Kidney (tissue), 14 donors: Measurements from ENCODE around the gene SLC30A2. TPM values are rescaled to one million over a fixed set of nuclear protein-coding genes. Genes with fewer than 3 reads are reported as not detected.

Experiments
- DNase-seq, 5 donors: peaks; one replicate each; pipeline ENCODE4 v3.0.0-alpha.2; 2013 to 2020
- FAIRE-seq: peaks from 2 replicates; lab custom pipeline; 2012; peaks lifted over from hg19 to GRCh38; lab: Jason Lieb, UNC
- H3K27ac ChIP-seq, 2 donors: one replicate each; pipeline ENCODE4 v1.7.0; 2013; ENCODE audit warnings: low read depth in 2 of 2, low read length in 2 of 2, inconsistent platforms in 1 of 2
- H3K27me3 ChIP-seq: one replicate; pipeline ENCODE4 v1.7.1; 2013; ENCODE audit warnings: low read length, inconsistent platforms; ENCODE audit not compliant: control insufficient read depth, insufficient read depth
- H3K36me3 ChIP-seq, 3 donors: one replicate each; pipeline versions ENCODE4 v1.7.0 to v1.7.1; 2013; ENCODE audit warnings: low read length in 3 of 3, control low read depth in 1 of 3, inconsistent platforms in 1 of 3; ENCODE audit not compliant: insufficient read depth in 3 of 3, control insufficient read depth in 2 of 3
- H3K4me1 ChIP-seq, 3 donors: one replicate each; pipeline versions ENCODE4 v1.7.0 to v1.7.1; 2013; ENCODE audit warnings: low read length in 3 of 3, inconsistent platforms in 1 of 3, low read depth in 1 of 3; ENCODE audit not compliant: control insufficient read depth in 2 of 3, insufficient read depth in 2 of 3
- H3K4me3 ChIP-seq, 3 donors: one replicate each; pipeline versions ENCODE4 v1.7.0 to v1.8.1; 2013; ENCODE audit warnings: low read length in 3 of 3, control low read depth in 1 of 3, inconsistent platforms in 1 of 3
- H3K9ac ChIP-seq, 3 donors: one replicate each; pipeline versions ENCODE4 v1.7.0 to v1.7.1; 2013; ENCODE audit warnings: low read length in 3 of 3, control low read depth in 1 of 3, inconsistent platforms in 1 of 3
- H3K9me3 ChIP-seq, 3 donors: one replicate each; pipeline versions ENCODE4 v1.7.0 to v1.7.1; 2013; ENCODE audit warnings: low read length in 3 of 3, control low read depth in 1 of 3, inconsistent platforms in 1 of 3; ENCODE audit not compliant: control insufficient read depth in 2 of 3, insufficient read depth in 1 of 3
- intact Hi-C: fragments of 100-400 bp; cut with DNase I; formaldehyde crosslinking; loops from one replicate; pipeline ENCODE4 v1.11.1; 2022
- polyA plus RNA-seq: library from polyadenylated mRNA; stranded (reverse); fragments of 350-450 nt; fragmentation: Illumina TruSeq; extraction: RNeasy Lipid Tissue Mini Kit (QIAGEN cat#74804); gene quantifications from one replicate; pipeline ENCODE4 v1.2.3, GENCODE V29; 2014; ENCODE audit warnings: low read depth, low replicate concordance; ENCODE audit not compliant: insufficient read depth
- total RNA-seq: library from RNA; stranded (reverse); fragmentation: NEBNext Ultra II Directional; extraction: Animal tissue kit (Norgen Biotek cat#: 25700); gene quantifications from one replicate; pipeline ENCODE4 v1.2.1, GENCODE V29; 2021
- TF ChIP-seq, protein P1 (sequence below): IDR thresholded peaks from 3 replicates; pipeline ENCODE4 v1.5.1; 2012; ENCODE audit warnings: mild to moderate bottlenecking, moderate library complexity, borderline replicate concordance; ENCODE audit not compliant: insufficient read depth; ENCODE audit errors: extremely low read depth
- donor health status: control.
- donor health status: control.
- donor health status: control.
- donor health status: control.
- donor health status: control.
- donor health status: DM: yes; HTN: yes; CAD: no.
- donor health status: Normal renal cell carcinoma (clear cell type).

Gene SLC30A2
- total and polyA plus RNA-seq, 2 donors from 2014 or later = 26.8 to 34.4 TPM

DNA sequence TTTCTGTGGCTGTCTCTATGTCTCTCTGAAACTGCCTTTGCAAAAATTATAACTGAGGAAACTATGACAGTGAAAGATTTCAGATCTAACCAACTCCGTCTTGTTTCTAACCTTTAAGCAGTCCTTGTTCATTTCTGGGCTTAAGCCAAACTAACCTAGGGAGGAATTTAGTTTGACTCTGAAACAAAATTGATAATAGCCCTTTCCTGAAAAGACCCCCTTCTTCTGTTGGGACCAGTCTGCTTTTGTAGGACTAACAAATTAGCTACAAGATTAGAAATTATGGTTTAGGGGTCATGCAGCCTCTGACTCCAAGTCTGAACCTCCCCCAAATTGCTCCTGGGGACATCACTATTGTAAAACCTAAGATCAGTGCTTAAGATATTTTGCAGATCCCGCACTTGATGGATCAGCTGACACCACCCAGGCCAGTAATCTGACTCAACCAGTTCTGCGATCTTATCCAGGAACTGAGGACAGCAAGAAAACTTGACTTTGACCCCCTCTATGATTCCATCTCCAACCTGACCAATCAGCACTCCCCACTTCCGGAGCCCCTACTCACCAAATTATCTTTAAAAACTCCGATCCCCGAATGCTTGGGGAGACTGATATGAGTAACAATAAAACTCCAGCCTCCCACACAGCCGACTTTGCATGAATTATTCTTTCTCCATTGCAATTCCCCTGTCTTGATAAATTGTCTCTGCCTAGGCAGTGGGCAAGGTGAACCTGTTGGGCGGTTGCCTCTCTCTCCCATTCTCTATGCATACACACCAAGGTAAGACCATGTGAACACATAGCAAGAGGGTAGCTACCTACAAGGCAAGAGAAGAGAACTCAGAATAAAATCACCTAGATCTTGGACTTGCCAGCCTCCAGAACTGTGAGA lies 32.6 kb upstream of the SLC30A2 start:
- no peaks in the 10 kb centered on the region for H3K36me3 ChIP-seq
- no peak overlapping the region for H3K4me3 ChIP-seq
- TF ChIP-seq, protein P1, sequence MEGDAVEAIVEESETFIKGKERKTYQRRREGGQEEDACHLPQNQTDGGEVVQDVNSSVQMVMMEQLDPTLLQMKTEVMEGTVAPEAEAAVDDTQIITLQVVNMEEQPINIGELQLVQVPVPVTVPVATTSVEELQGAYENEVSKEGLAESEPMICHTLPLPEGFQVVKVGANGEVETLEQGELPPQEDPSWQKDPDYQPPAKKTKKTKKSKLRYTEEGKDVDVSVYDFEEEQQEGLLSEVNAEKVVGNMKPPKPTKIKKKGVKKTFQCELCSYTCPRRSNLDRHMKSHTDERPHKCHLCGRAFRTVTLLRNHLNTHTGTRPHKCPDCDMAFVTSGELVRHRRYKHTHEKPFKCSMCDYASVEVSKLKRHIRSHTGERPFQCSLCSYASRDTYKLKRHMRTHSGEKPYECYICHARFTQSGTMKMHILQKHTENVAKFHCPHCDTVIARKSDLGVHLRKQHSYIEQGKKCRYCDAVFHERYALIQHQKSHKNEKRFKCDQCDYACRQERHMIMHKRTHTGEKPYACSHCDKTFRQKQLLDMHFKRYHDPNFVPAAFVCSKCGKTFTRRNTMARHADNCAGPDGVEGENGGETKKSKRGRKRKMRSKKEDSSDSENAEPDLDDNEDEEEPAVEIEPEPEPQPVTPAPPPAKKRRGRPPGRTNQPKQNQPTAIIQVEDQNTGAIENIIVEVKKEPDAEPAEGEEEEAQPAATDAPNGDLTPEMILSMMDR = no peak
- H3K9ac ChIP-seq = no peak overlapping the region
- H3K27ac ChIP-seq = no peak overlapping the region
- DNase-seq (no peak), FAIRE-seq (no peak)
- no peaks in the 10 kb centered on the region for H3K9me3 ChIP-seq
- H3K27me3 ChIP-seq = no peaks in the 10 kb centered on the region
- intact Hi-C loops = no loop called here
- H3K4me1 ChIP-seq = peaks cover 0 to 2% (median 0%) of the 10 kb centered on the region in 3 donors

GRCh38 chr1:26077524-26077923 lies 31.6 kb upstream of the SLC30A2 start:
- no peak overlapping the region for H3K27ac ChIP-seq

GRCh38 chr1:26075421-26076144 lies 29.7 kb upstream of the SLC30A2 start:
- no peak for FAIRE-seq
- intact Hi-C loops = no loop called here
- no peak overlapping the region for H3K27ac ChIP-seq

More at GRCh38 chr1:26077524-26077923, 31.6 kb upstream of the SLC30A2 start:
- TF ChIP-seq, protein P1 = no peak
- H3K9me3 ChIP-seq = no peaks in the 10 kb centered on the region
- peaks cover 3% of the 10 kb centered on the region for H3K27me3 ChIP-seq
- H3K9ac ChIP-seq = no peak overlapping the region
- peaks cover 0 to 2% (median 0%) of the 10 kb centered on the region in 3 donors for H3K4me1 ChIP-seq
- intact Hi-C loops = no loop called here
- H3K4me3 ChIP-seq = no peak overlapping the region
- DNase-seq = no peak
- H3K36me3 ChIP-seq = no peaks in the 10 kb centered on the region
- FAIRE-seq = no peak

More at GRCh38 chr1:26075421-26076144, 29.7 kb upstream of the SLC30A2 start:
- TF ChIP-seq, protein P1 = no peak
- no peaks in the 10 kb centered on the region for H3K9me3 ChIP-seq
- H3K4me3 ChIP-seq = no peak overlapping the region
- H3K27me3 ChIP-seq = peaks cover 3% of the 10 kb centered on the region
- DNase-seq = no peak
- H3K4me1 ChIP-seq = peaks cover 0 to 3% (median 0%) of the 10 kb centered on the region in 3 donors
- H3K36me3 ChIP-seq = no peaks in the 10 kb centered on the region
- no peak overlapping the region for H3K9ac ChIP-seq
